T-helper 1 cell treated with Interleukin-12 subunit alpha and Interleukin-12 subunit beta and Interleukin-4 antibody, amounts not matched to agents 30 μg/mL and 1 μg/mL, for 36 hours (primary cell): ENCODE data around the gene TBC1D12.
"Not testable (repeated sequence)": the region's sequence is repeated elsewhere in the genome, so short reads cannot be mapped to it uniquely, and the experiment has no call there.

Experiments
- H3K27ac Mint-ChIP-seq: one replicate; pipeline ENCODE4 v1.8.0; 2021; ENCODE audit warnings: mild to moderate bottlenecking, mixed read lengths
- H3K27me3 Mint-ChIP-seq: one replicate; pipeline ENCODE4 v1.8.0; 2021; ENCODE audit warnings: low read depth, mixed read lengths
- H3K36me3 Mint-ChIP-seq: one replicate; pipeline ENCODE4 v1.8.0; 2021; ENCODE audit warnings: low read depth, mixed read lengths
- H3K4me1 Mint-ChIP-seq: one replicate; pipeline ENCODE4 v1.8.0; 2021; ENCODE audit warnings: low read depth, mixed read lengths
- H3K4me3 Mint-ChIP-seq: one replicate; pipeline ENCODE4 v1.8.0; 2021; ENCODE audit warnings: mild to moderate bottlenecking, moderate library complexity, mixed read lengths
- H3K9me3 Mint-ChIP-seq: one replicate; pipeline ENCODE4 v1.8.0; 2021; ENCODE audit warnings: mixed read lengths

The TBC1D12 gene

DNA sequence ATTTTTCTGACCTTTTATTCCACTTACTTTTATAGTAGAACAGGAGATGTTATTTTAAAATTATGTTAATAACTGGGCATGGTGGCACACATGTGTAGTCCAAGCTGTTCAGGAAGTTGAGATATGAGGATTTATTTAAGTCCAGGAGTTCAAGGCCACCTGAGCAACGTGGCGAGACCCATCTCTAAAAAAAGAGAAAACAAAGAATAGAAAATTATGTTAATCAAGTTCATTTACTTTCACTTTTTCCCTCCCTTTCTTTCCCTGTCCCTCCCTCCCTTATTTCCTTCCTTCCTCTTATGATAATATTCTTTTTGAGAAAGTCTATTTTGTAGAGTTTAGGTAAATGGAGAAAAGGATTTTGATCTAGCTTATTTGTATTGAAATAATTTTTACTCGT, 94.3 kb downstream of the TBC1D12 start:
- Mint-ChIP-seq H3K9me3 (no peaks in the 10 kb centered on the region), H3K36me3 (no peaks in the 10 kb centered on the region), H3K27me3 (no peaks in the 10 kb centered on the region), H3K27ac (no peak overlapping the region), H3K4me1 (no peaks in the 10 kb centered on the region), H3K4me3 (no peak overlapping the region)

DNA sequence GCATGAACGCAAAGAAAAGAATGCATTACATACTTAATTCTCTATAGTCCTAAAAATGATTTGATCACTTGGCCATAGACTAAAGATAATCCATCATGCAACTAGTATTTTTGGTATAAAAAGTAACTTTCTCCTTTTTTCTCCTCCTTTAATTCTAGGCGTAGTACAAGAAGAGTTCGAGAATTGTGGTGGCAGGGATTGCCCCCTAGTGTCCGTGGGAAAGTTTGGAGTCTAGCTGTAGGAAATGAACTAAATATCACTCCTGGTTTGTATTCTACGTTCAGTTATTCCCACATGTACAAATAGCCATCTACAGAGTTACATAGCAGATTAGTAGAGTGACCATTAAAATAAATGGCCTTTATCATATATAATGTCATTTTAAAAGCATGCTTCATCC, 97.7 kb downstream of the TBC1D12 start:
- Mint-ChIP-seq H3K4me3 (no peak overlapping the region), H3K9me3 (no peaks in the 10 kb centered on the region), H3K36me3 (no peaks in the 10 kb centered on the region)

DNA sequence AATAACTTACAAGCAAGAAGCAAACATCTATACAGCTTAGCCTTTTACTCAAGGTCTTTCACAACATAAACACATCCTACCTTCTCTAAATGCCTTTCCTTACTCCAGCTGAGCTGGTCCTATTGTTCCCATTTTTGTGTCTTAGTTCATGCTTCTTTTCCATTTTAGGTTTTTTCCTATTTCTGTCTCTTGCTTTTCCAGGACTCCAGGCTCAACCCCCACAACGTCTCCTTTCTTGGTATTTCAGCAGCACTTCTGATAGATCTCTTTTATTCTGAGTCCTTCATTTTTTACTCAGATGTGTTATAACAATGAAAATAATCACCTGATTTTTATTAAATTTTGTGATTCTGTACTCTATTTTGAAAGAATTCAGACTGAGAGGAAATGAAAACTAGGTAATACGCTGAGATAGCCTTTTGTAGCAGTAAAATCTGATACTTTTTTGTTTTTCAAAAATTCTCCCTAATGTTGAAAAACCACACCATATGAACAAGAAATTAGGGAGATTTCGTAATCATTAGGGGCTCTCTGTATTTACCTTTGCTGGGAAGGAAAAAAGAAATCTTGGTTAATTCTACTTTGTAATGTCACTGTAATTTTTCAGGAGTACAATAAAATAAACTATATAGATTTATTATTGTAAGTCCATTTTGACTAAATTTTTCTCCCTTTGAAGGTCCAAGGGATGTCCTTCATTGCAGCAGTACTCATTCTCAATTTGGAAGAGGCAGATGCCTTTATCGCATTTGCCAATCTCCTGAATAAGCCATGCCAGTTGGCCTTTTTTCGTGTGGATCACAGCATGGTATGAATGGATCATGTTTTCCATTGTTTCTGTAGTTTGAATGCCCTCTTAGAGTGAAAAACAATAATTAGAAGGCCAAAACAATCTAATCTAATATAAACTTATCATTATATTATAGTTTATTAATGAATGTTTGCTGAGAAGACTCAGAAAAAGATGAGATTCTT, 119.2 kb downstream of the TBC1D12 start:
- no peaks in the 10 kb centered on the region for H3K4me1 Mint-ChIP-seq
- H3K27ac Mint-ChIP-seq: no peak overlapping the region
- H3K4me3 Mint-ChIP-seq: no peak overlapping the region
- no peaks in the 10 kb centered on the region for H3K9me3 Mint-ChIP-seq
- H3K36me3 Mint-ChIP-seq: no peaks in the 10 kb centered on the region
- H3K27me3 Mint-ChIP-seq: peaks cover 1% of the 10 kb centered on the region

More for the DNA sequence above, 97.7 kb downstream of the TBC1D12 start:
- H3K27me3 Mint-ChIP-seq: no peaks in the 10 kb centered on the region
- H3K27ac Mint-ChIP-seq: no peak overlapping the region
- H3K4me1 Mint-ChIP-seq: no peaks in the 10 kb centered on the region

DNA sequence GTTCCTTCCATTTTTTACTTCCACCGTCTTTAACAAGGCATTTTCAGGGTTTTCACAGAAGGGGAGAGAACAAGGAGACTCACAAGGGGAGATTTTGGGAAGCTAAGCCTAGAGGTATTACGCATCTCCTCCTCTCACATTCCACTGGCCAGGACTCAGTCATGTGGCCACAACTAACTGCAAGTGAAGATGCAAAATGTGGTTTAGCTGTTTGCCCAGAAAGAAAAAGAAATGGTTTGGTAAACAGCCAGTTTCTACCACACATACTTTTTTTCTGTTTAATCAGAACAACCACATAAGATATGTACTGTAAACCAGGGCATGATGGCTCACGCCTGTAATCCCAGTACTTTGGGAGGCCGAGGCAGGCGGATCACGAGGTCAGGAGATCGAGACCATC, 121.8 kb downstream of the TBC1D12 start:
- H3K9me3 Mint-ChIP-seq: no peaks in the 10 kb centered on the region
- H3K27ac Mint-ChIP-seq: no peak overlapping the region

DNA sequence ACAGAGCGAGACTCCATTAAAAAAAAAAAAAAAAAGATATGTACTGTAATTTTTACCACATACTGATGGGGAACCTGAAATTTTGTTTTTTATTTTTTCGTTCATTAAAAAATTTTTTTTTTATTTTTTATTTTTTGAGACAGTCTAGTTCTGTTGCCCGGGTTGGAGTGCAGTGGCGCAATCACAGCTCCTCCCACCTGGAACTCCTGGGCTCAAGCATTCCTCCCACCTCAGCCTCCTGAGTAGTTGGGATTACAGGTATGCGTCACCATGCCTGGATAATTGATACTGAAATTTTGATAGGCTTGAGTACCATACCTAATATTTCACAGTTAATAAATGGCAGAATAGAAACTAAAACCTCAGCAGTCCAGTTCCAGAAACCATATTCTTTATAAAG, 122.4 kb downstream of the TBC1D12 start:
- Mint-ChIP-seq H3K4me3 (no peak overlapping the region), H3K27ac (no peak overlapping the region), H3K9me3 (no peaks in the 10 kb centered on the region), H3K36me3 (no peaks in the 10 kb centered on the region), H3K27me3 (peaks cover 3% of the 10 kb centered on the region), H3K4me1 (no peaks in the 10 kb centered on the region)

More for the DNA sequence above, 121.8 kb downstream of the TBC1D12 start:
- H3K27me3 Mint-ChIP-seq: peaks cover 3% of the 10 kb centered on the region
- H3K36me3 Mint-ChIP-seq: no peaks in the 10 kb centered on the region
- no peaks in the 10 kb centered on the region for H3K4me1 Mint-ChIP-seq
- H3K4me3 Mint-ChIP-seq: no peak overlapping the region

DNA sequence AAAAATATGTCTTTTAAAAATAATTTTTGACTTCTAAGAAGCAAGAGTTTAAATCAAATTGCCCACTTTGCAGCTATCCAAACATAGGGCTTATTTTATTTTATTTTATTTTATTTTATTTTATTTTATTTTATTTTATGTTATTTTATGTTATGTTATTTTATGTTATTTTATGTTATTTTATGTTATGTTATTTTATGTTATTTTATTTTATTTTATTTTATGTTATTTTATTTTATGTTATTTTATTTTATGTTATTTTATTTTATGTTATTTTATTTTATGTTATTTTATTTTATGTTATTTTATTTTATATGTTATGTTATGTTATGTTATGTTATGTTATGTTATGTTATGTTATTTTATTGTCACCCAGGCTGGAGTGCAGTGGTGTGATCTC, 129.2 kb downstream of the TBC1D12 start:
- H3K9me3 Mint-ChIP-seq, H3K4me3 Mint-ChIP-seq, H3K27ac Mint-ChIP-seq, H3K4me1 Mint-ChIP-seq, H3K36me3 Mint-ChIP-seq: not testable (repeated sequence)
- peaks cover 33% of the 10 kb centered on the region for H3K27me3 Mint-ChIP-seq

DNA sequence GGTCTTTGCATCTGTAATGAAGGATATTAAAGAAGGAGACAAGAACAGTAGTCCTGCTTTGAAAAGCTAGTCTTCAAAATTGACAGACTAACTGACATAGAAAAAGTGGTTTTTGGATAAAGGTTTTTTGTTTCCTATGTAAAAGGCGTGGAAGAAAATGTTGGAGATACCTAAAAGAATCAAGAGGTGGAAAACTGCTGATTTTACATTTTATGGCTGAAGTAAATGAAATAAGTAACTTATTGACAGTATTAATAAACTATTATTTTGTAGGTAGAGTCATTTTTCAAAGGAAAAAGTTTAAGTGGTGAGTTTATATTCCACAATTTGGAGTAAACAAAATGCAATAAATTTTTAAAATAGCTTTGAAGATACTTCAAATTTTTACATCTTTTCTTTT, 130.7 kb downstream of the TBC1D12 start:
- H3K36me3 Mint-ChIP-seq: no peaks in the 10 kb centered on the region
- no peak overlapping the region for H3K4me3 Mint-ChIP-seq
- no peaks in the 10 kb centered on the region for H3K9me3 Mint-ChIP-seq
- H3K4me1 Mint-ChIP-seq: no peaks in the 10 kb centered on the region
- peaks cover 31% of the 10 kb centered on the region for H3K27me3 Mint-ChIP-seq
- no peak overlapping the region for H3K27ac Mint-ChIP-seq

DNA sequence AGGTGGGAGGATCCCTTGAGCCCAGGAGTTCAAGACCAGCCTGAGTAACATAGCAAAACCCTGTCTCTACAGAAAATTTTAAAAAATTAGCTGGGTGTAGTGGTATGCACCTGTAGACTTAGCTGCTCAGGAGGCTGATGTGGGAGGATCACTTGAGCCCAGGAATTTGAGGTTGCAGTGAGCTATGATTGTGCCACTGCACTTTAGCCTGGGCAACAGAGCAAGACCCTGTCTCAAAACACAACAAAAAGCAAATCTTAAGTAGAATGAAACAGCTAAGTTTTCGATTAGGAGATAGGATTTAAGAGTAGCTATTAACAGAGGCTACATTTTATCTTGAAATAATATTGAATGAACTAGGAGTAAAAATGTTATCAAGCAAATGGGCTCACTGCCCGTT, 139.9 kb downstream of the TBC1D12 start:
- not testable (repeated sequence) for H3K9me3 Mint-ChIP-seq, H3K27ac Mint-ChIP-seq, H3K36me3 Mint-ChIP-seq, H3K4me3 Mint-ChIP-seq
- Mint-ChIP-seq H3K4me1 (peaks cover 21% of the 10 kb centered on the region), H3K27me3 (peaks cover 34% of the 10 kb centered on the region)

DNA sequence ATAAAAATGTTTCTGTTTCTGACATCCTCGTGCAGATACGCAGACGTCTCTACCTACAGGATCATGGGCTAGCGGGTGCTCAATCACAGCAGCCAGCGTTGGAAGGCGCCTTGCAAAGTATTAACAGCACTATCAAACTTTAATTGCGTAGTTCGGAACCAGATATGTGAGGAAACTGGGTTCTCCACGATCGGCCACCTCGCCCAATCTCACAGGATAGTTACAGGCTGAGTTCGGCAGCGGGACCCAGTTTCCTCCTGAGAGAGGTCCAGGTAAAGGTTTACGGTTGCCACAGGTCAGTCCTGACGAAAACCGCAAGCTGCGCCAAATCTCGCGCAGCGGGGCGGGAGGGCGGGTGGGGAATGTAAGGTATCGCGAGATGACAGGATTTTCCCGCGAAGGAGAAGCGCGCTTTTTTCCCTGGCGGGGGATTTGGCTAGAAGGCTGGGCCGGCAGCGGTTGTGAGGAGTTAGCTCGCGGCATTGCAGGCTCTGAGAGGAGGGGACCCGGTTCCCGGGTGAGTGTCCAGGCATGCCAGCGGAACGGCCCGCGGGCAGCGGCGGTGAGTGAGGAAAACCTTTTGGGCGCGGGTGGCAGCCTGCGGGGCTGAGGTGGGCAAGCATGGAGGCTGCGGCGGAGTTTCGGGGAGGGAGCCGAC, 143.2 kb downstream of the TBC1D12 start, which contains the start of gene HELLS:
TSS of gene HELLS (plus strand) at position 398 of the 658 bp plus-strand sequence. CDS start at position 532, 134 bp downstream.
- peak within 1 kb of the TSS; percentile 99 for H3K4me3 Mint-ChIP-seq
- peaks cover 15% of the 10 kb centered on the region for H3K27me3 Mint-ChIP-seq
- peaks cover 9% of the 10 kb centered on the region for H3K36me3 Mint-ChIP-seq
- H3K9me3 Mint-ChIP-seq: no peaks in the 10 kb centered on the region
- peaks cover 29% of the 10 kb centered on the region for H3K4me1 Mint-ChIP-seq
- H3K27ac Mint-ChIP-seq: peak within 1 kb of the TSS; percentile 93

DNA sequence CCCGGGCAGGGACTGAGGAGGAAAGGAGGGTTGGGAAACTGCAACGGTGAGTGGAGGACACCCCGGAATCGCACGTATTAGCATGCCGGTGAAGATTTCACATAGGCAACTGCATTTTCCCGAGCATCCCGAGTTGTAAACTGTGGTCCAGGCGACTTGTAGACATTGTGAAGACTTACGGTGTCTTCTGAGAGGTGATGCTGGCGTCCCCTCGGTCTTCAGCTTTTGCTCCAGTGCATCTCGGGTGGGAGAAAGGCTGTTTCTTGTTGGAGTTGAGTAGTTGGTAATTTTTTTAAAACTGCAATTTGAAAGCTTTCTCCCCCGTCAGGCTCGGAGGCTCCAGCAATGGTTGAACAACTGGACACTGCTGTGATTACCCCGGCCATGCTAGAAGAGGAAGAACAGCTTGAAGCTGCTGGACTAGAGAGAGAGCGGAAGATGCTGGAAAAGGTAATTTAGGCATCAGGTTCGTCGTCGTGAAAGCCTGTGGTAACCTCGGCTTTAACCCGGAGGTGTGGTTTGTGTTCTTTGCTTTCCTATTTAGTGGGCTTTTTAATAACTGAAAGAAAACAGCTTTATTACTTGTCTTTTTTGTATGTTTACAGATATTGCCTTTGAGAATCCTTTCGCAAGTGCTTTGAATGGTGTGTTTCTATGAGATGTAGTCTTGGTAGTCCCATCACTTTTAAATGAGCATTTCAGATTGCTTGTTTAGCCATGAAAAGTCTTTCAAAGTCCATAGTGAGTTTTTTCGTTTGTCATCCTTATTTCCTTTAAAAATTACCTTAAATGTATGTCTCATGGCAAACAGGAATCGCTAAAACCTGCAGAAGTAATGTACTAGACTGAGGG, 143.9 kb downstream of the TBC1D12 start:
- Mint-ChIP-seq H3K4me3 (peak overlapping the region; percentile 99), H3K27me3 (peaks cover 10% of the 10 kb centered on the region), H3K36me3 (peaks cover 9% of the 10 kb centered on the region), H3K9me3 (no peaks in the 10 kb centered on the region), H3K4me1 (peaks cover 31% of the 10 kb centered on the region), H3K27ac (peak overlapping the region; percentile 93)

DNA sequence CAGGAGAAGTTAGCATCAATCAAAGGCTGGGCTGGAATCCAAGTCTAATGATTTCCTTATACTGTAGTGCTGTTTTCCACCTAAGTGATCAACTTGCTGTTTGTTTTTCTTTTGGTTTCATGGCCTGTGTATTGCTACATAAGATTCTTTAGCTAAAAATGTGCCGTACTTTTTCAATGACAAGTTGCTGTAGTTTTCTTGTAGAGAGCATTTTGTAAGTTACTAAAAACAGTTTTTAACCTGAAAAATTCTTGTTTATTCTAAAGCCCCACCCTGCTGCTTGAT, 144.5 kb downstream of the TBC1D12 start:
- peak overlapping the region; percentile 99 for H3K4me3 Mint-ChIP-seq
- H3K9me3 Mint-ChIP-seq: no peaks in the 10 kb centered on the region
- peak overlapping the region; percentile 93 for H3K27ac Mint-ChIP-seq
- peaks cover 31% of the 10 kb centered on the region for H3K4me1 Mint-ChIP-seq
- peaks cover 7% of the 10 kb centered on the region for H3K36me3 Mint-ChIP-seq
- H3K27me3 Mint-ChIP-seq: peaks cover 5% of the 10 kb centered on the region

DNA sequence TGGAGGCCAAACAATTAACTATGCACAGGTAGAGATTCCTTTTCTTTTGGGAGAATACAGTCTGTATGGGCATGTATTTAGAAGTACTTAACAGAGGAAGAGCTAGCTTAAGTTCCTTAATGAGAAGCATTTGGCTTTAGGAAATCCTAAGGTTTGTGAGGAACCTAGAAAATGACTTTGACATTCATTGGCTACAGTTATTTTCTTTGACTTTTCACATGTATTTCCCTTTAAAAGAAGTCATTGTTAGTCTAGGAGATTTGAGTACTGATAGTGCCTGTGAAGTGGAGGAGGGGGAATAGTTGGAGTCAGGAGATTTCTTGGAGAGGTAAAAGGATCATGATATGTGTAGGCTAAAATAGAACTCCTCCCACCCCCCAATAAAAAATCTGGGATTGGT, 146.9 kb downstream of the TBC1D12 start:
- no peak overlapping the region for H3K27ac Mint-ChIP-seq

DNA sequence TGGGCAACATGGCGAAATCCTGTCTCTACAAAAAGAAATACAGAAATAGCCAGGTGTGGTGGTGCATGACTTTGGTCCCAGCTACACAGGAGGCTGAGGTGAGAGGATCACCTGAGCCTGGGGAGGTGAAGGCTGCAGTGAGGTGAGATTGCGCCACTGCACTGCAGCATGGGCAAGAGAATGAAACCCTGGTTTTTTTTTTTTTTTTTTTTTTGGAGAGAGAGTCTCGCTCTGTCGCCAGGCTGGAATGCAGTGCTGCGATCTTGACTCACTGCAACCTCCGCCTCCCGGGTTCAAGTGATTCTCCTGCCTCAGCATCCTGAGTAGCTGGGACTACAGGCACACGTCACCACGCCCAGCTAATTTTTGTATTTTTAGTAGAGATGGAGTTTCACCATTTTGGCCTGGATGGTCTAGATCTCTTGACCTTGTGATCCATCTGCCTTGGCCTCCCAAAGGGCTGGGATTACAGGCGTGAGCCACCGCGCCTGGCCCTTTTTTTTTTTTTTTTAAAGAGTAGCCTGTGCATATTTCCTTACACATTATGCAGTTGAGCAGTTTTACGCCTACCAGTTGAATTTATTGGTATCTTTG, 165.5 kb downstream of the TBC1D12 start:
- not testable (repeated sequence) for H3K27ac Mint-ChIP-seq, H3K9me3 Mint-ChIP-seq, H3K27me3 Mint-ChIP-seq, H3K4me1 Mint-ChIP-seq, H3K4me3 Mint-ChIP-seq
- peaks cover 30% of the 10 kb centered on the region for H3K36me3 Mint-ChIP-seq

More for the DNA sequence above, 146.9 kb downstream of the TBC1D12 start:
- no peak overlapping the region for H3K4me3 Mint-ChIP-seq
- peaks cover 27% of the 10 kb centered on the region for H3K4me1 Mint-ChIP-seq
- H3K36me3 Mint-ChIP-seq: peaks cover 8% of the 10 kb centered on the region
- H3K27me3 Mint-ChIP-seq: no peaks in the 10 kb centered on the region
- H3K9me3 Mint-ChIP-seq: no peaks in the 10 kb centered on the region

DNA sequence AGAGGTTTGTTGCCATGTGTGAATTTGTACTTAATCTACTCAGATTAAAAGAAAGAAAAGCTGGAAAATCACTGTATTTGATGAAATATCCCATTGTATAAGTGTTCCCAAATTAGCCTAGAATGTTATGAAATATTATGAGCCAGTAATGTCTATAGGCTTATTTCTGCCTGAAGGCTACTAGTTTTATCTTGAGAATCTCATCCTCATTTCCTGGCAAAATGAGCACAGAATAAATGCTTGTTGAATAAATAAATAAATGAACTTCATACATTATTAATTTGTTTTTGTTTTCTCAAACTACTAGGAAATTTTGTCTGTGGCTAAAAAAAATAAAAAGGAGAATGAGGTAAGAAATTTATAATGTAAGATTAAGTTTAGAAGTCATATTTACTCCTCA, 168.7 kb downstream of the TBC1D12 start:
- Mint-ChIP-seq H3K27me3 (no peaks in the 10 kb centered on the region), H3K4me1 (no peaks in the 10 kb centered on the region), H3K9me3 (no peaks in the 10 kb centered on the region), H3K36me3 (peaks cover 36% of the 10 kb centered on the region), H3K4me3 (no peak overlapping the region), H3K27ac (no peak overlapping the region)
